OCI-LY1 (cell line): ENCODE data around the gene MTM1.

Experiments used
- CTCF ChIP-seq: fragments of 200-600 bp; sonication (generic), shearing (Covaris generic); IDR thresholded peaks from 2 replicates; pipeline ENCODE4 v1.5.1; 2017; ENCODE audit warnings: mild to moderate bottlenecking, antibody characterized with exemption, low read length, moderate library complexity, mixed read lengths
- EZH2 ChIP-seq: fragments of 200-600 bp; sonication (generic), shearing (Covaris generic); IDR thresholded peaks from 2 replicates; pipeline ENCODE4 v1.8.0; 2017; ENCODE audit warnings: borderline replicate concordance, mixed run types, mild to moderate bottlenecking, antibody characterized with exemption, low read length, moderate library complexity, mixed read lengths

- no peak for TF ChIP-seq CTCF
- no peak for TF ChIP-seq EZH2
Observed at GRCh38 chrX:150627957-150628356, 59.5 kb downstream of the MTM1 start.
